ENCODE measurements around the gene TRABD2B.

DNA sequence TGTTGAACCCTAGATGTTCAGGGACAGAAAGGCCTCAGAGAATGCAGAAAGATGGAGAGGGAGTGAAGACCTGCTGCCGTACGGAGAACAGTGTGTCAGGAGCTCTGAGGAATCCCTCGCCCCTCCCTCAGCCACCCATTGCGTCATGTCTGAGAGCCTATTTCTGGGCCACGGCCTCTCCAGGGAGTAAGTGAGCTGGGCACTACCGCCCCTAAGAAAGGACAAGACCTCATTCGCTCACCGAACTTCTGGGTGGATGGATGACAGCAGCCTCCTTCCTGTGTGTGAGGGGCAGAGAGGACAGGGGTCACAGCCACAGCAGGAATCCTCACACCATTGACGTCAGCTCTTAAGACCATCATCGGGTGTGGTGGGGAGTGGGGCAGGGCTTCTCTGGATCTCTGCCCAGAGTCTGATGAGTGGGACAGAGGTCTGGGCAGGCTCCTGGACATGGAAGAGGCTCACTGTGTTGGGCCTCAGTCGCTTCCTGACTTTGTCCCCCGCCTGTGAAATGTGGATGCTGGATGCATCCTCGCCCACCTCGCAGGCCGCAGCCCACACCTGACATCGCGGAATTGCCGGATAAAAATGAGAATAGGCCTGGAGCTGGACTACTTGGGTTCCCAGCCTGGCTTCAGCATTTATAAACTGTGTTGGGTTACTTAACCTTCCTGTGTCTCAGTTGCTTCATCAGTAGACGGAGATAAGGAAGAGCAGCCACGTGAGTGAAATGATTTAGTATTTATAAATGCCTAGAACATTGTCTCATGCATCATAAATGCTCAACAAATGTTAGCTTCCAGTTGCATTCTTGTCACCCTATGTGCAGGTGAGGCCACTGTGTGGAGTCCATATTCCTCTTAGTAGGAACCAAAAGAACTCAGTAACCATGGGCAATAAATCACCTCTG lies 238.6 kb downstream of the TRABD2B start:
- no peak for TF ChIP-seq JUN (IDR thresholded peaks at IDR 0.05; ENCODE audit: borderline replicate concordance, insufficient read depth, insufficient read length, low read depth)
- TF ChIP-seq, protein P1, sequence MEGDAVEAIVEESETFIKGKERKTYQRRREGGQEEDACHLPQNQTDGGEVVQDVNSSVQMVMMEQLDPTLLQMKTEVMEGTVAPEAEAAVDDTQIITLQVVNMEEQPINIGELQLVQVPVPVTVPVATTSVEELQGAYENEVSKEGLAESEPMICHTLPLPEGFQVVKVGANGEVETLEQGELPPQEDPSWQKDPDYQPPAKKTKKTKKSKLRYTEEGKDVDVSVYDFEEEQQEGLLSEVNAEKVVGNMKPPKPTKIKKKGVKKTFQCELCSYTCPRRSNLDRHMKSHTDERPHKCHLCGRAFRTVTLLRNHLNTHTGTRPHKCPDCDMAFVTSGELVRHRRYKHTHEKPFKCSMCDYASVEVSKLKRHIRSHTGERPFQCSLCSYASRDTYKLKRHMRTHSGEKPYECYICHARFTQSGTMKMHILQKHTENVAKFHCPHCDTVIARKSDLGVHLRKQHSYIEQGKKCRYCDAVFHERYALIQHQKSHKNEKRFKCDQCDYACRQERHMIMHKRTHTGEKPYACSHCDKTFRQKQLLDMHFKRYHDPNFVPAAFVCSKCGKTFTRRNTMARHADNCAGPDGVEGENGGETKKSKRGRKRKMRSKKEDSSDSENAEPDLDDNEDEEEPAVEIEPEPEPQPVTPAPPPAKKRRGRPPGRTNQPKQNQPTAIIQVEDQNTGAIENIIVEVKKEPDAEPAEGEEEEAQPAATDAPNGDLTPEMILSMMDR (IDR thresholded peaks at IDR 0.05; ENCODE audit: extremely low read depth in 1 of 2, insufficient read depth in 1 of 2, low read depth in 1 of 2, low read length in 2 of 2): no peak
- TF ChIP-seq POLR2A (IDR thresholded peaks at IDR 0.05; ENCODE audit: low read depth, low read length): no peak
